ENCODE results near the gene CBX8.

GRCh38 chr17:79843474-79843815, 46.6 kb upstream of the CBX8 start:
- TF ChIP-seq, protein P1, sequence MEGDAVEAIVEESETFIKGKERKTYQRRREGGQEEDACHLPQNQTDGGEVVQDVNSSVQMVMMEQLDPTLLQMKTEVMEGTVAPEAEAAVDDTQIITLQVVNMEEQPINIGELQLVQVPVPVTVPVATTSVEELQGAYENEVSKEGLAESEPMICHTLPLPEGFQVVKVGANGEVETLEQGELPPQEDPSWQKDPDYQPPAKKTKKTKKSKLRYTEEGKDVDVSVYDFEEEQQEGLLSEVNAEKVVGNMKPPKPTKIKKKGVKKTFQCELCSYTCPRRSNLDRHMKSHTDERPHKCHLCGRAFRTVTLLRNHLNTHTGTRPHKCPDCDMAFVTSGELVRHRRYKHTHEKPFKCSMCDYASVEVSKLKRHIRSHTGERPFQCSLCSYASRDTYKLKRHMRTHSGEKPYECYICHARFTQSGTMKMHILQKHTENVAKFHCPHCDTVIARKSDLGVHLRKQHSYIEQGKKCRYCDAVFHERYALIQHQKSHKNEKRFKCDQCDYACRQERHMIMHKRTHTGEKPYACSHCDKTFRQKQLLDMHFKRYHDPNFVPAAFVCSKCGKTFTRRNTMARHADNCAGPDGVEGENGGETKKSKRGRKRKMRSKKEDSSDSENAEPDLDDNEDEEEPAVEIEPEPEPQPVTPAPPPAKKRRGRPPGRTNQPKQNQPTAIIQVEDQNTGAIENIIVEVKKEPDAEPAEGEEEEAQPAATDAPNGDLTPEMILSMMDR (IDR thresholded peaks at IDR 0.05), result no peak
- TF ChIP-seq POLR2AphosphoS5 (IDR thresholded peaks at IDR 0.05) (no peak), EP300 (IDR thresholded peaks at IDR 0.05) (no peak)
